ENCODE measurements around the gene AASS. TPM values are rescaled to one million over a fixed set of nuclear protein-coding genes. Genes with fewer than 3 reads are reported as not detected.

AASS gene
- total and polyA plus RNA-seq, 10 of the 15 experiments (the other 5 are each of a cell fraction or from before 2014, with no cell fraction given), result 0.09 to 8.0 (median 0.39) TPM

DNA sequence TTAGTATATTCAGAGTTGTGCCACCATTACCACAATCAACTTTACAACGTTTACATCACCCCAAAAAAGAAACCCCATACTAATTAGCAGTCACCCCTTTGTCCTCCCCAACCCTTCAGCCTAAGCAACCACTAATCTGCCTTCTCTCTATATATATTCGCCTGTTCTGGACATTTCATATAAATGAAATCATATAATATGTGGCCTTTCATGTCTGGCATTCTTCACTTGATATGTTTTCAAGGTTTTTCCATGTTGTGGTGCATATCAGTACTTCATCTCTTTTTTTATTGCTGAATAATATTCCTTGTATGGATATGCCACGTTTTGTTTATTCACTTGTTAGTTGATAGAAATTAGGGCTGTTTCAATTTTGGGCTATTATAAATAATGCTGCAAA, 70.4 kb downstream of the AASS start:
- 33% methylated on average over 3 of the region's 3 CpGs for WGBS (ENCODE audit: insufficient coverage, insufficient replicate concordance, low lambda C conversion rate, missing lambda C conversion rate)

More for the DNA sequence above, 70.4 kb downstream of the AASS start:
- ATAC-seq, result no peak
- Histone ChIP-seq H3K4me2 (ENCODE audit: control insufficient read depth, insufficient read depth) (no peak overlapping the region), H3K79me2 (ENCODE audit: control insufficient read depth, insufficient read depth, low read length) (no peaks in the 10 kb centered on the region), H3K4me3 (no peak overlapping the region), H3K27ac (ENCODE audit: control insufficient read depth, insufficient read depth) (no peak overlapping the region), H3K9me3 (replicated peaks; ENCODE audit: control insufficient read depth, insufficient read depth, low read length) (no peaks in the 10 kb centered on the region), H3K9ac (ENCODE audit: control insufficient read depth, insufficient read depth, low read length) (no peak overlapping the region), H2AFZ (ENCODE audit: control insufficient read depth, low read depth, low read length) (no peak overlapping the region), H4K20me1 (ENCODE audit: control insufficient read depth, insufficient read depth) (no peaks in the 10 kb centered on the region), H3K4me1 (ENCODE audit: control insufficient read depth, insufficient read depth, low read length) (no peaks in the 10 kb centered on the region), H3K27me3 (replicated peaks in 1 of 2; ENCODE audit: control insufficient read depth in 2 of 2, insufficient read depth in 2 of 2, low read length in 1 of 2) (no peaks in the 10 kb centered on the region), H3K36me3 (ENCODE audit: control insufficient read depth in 2 of 2, insufficient read depth in 2 of 2, low read length in 1 of 2) (no peaks in the 10 kb centered on the region)
- in situ Hi-C loops (cut with MboI) (no loop called here), intact Hi-C loops (cut with micrococcal nuclease; ENCODE audit: unreplicated experiment) (no loop called here)
- DNase-seq (ENCODE audit: low read depth, low spot score), result no peak
- ChIA-PET POLR2A (no interaction called here), SMC1A (ENCODE audit: uncharacterized antibody, unreplicated experiment) (no interaction called here), CTCF (no interaction called here), RAD21 (ENCODE audit: unreplicated experiment) (no interaction called here)
- no peak for FAIRE-seq
- no TSS peak for BruUV-seq (replicated peaks)
- TF ChIP-seq NR2C2 (IDR thresholded peaks at IDR 0.05; ENCODE audit: borderline replicate concordance, control insufficient read depth, insufficient read length, low read depth) (no peak), MXI1 (IDR thresholded peaks at IDR 0.05; ENCODE audit: low read depth, low read length) (no peak), CBX3 (IDR thresholded peaks at IDR 0.05; ENCODE audit: borderline replicate concordance, low read depth) (no peak), FOS (IDR thresholded peaks at IDR 0.05; ENCODE audit: borderline replicate concordance, extremely low read depth, insufficient read length) (no peak), PML (IDR thresholded peaks at IDR 0.05; ENCODE audit: low read length) (no peak), EED (IDR thresholded peaks at IDR 0.05; ENCODE audit: low read depth) (no peak)
- TF ChIP-seq, protein P1, sequence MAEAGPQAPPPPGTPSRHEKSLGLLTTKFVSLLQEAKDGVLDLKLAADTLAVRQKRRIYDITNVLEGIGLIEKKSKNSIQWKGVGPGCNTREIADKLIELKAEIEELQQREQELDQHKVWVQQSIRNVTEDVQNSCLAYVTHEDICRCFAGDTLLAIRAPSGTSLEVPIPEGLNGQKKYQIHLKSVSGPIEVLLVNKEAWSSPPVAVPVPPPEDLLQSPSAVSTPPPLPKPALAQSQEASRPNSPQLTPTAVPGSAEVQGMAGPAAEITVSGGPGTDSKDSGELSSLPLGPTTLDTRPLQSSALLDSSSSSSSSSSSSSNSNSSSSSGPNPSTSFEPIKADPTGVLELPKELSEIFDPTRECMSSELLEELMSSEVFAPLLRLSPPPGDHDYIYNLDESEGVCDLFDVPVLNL (IDR thresholded peaks at IDR 0.05; ENCODE audit: low read depth, low read length), result no peak
- TF ChIP-seq, protein P2, sequence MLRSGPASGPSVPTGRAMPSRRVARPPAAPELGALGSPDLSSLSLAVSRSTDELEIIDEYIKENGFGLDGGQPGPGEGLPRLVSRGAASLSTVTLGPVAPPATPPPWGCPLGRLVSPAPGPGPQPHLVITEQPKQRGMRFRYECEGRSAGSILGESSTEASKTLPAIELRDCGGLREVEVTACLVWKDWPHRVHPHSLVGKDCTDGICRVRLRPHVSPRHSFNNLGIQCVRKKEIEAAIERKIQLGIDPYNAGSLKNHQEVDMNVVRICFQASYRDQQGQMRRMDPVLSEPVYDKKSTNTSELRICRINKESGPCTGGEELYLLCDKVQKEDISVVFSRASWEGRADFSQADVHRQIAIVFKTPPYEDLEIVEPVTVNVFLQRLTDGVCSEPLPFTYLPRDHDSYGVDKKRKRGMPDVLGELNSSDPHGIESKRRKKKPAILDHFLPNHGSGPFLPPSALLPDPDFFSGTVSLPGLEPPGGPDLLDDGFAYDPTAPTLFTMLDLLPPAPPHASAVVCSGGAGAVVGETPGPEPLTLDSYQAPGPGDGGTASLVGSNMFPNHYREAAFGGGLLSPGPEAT (IDR thresholded peaks at IDR 0.05; ENCODE audit: low read depth), result no peak

Data from GM12878 (cell line).